GM21360 (cell line): ENCODE results near the gene IGFALS.

Experiments
- ATAC-seq: cut with Tn5 transposase; IDR thresholded peaks from one replicate; pipeline ENCODE4 v1.9.1; 2021; ENCODE audit warnings: mild to moderate bottlenecking, moderate library complexity; ENCODE audit not compliant: unreplicated experiment

IGFALS gene

DNA sequence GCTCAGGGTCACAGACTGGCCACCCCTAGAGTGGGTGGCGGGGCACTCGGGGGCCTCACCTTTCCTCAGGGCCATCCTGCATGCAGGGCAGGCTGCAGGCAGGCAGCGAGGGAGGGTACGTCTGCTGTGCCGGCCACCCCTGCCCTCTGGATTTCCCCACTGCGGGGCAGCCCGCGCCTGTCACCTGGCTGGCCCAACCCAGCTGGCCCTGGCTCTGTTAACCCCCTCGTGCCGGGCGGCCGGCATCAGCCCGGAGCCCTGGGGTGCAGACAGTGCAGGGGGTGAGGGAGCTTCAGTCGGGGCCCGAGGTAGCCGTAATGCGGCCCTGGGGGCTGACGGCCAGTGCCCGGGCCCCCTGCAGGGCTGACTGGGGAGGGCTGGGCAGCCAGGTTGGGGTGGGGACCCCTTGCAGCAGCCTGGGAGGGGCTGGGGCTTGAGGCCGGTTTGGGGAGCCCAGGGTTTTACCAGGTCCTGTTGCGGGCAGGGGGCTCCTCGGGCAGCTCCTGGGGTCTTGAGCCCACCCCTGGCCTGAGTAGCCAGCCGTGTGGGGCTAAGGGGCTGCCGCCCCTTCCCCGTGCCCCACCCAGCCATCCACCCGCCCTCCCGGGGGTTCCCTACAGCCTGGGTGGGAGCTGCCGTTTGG, at the start of gene IGFALS:
IGFALS (minus strand) TSS at position 128 of the 643 bp plus-strand sequence; CDS start at position 75, 53 bp downstream.
- ATAC-seq, result no peak

DNA sequence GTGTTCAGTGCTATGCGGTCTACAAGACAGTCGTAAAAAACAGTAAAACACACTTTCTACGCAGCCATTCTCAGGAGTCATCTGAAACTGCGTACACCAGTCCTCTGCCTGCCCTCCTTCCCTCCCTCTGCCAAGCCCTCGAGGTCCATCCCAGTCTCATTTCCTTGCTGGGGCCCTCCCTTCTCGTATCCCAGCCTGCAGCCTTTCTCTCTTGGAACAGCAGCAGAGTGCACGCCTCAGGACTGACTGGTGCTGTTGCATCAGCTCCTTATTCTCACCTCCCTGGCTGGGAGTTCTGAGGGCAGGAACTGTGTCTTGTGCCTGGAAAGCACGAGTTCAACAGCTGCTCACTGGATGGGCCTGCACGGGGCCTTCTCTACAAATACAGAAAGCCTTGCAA, 46.0 kb upstream of the IGFALS start:
- no peak for ATAC-seq

DNA sequence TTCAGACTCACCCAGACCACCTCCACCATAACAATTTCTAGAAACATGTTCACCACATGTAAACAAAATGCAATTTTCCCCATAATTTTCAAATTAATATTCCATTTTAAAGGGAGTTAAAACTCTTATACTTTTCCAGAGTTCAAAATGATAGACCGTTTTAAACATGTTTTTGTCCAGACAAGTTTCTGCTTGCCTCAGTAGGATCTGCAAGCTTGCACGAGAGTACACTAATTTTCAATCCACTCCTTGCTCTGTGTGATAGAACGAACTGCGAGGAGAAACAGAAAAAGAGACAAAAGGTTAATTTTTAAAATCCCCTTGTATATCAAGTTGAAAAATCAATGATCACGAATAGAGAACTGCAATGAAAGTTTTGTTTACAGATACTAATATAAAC, 40.6 kb upstream of the IGFALS start:
- ATAC-seq, result no peak

- no peak for ATAC-seq
Measured at GRCh38 chr16:1832838-1833454, 39.4 kb upstream of the IGFALS start.

DNA sequence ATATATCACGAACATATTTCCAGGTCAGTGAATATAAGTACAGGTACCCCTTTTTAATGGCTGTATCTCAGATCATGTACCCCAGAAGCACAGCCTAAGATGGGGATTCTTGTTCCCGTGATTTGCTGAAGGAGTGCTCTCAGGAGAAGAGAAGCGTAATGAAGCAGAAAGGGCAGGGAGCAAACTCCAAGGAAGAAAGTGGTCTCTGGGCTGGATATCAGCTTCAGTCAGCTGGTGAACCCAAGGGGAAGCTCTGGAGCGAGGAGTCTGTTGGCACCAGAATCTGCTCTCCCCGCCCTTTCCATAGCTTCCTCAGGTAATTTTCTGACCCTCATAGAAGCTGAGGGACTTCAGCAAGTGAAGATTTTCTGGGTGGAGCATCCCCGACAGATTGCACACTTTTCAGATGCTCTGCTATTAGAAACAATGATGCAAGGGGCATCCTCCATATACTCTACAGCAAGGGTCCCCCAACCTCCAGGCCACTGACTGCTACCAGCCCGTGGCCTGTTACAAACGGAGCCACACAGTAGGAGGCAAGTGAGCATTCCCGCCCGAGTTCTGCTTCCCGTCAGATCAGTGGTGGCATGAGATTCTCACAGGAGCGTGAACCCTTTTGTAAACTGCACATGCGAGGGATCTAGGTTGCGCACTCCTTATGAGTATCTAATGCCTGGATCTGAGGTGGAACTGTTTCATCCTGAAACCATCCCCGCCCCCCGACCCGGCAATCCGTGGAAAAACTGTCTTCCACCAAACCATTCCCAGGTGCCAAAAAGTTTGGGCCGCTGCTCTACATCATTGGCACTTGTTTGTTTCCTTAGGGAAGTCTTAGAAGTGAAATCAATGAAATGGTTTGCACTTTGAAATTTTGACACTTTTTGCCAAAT, 37.9 kb upstream of the IGFALS start:
- no peak for ATAC-seq

DNA sequence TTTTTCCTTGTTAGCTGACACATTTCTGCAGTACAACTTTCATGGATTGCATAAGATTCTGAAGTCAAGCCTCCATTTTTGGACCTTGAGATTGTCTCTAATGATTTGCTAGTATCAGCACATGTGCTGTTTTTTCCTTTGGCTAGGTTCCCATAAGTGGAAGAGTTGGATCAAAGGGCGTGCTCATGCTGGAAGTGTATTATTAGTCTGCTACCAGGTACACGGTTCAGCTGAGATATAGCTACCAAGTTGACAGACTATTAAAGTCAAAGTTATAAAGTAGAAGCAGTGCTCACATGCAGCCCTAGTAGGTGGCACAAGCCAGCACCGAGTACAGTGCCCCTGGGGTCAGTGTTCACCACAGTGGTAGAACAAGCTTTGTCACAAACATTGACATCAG, 36.7 kb upstream of the IGFALS start:
- no peak for ATAC-seq

DNA sequence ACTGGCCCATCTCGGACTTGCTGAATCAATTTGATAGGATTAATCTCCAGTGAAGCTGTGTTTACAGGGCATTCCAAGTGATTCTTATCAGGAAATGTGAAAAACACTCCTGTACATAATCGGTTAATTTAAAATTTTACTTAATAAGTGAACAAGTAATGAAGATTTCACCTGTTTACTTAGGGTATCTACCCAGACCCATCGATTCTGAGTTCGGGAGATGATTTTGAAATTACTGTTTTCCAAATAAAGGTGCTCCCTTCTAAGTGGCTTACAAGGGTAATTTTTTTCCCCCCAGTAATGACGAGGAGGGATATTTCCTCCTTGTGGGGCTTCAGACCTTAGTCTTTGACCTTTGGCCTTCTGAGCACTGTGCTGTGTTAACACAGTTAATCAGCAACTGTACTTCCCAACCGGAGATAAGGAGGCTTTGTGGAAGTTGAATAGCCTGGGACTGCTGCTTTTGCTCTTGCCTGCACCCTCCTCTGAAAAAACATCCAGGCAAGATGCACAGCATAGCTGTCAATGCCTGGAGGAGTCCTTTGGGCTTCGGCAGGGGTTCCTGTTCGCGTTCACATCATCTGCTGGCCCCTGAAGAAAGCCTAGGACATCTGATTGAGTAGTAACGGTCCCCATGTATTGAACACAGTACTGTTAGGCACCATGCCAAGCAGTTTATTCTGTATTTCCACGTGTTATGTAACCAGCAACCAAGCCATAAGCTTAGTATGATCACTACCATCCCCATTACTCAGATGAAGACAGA, 35.3 kb upstream of the IGFALS start:
- ATAC-seq, result no peak

DNA sequence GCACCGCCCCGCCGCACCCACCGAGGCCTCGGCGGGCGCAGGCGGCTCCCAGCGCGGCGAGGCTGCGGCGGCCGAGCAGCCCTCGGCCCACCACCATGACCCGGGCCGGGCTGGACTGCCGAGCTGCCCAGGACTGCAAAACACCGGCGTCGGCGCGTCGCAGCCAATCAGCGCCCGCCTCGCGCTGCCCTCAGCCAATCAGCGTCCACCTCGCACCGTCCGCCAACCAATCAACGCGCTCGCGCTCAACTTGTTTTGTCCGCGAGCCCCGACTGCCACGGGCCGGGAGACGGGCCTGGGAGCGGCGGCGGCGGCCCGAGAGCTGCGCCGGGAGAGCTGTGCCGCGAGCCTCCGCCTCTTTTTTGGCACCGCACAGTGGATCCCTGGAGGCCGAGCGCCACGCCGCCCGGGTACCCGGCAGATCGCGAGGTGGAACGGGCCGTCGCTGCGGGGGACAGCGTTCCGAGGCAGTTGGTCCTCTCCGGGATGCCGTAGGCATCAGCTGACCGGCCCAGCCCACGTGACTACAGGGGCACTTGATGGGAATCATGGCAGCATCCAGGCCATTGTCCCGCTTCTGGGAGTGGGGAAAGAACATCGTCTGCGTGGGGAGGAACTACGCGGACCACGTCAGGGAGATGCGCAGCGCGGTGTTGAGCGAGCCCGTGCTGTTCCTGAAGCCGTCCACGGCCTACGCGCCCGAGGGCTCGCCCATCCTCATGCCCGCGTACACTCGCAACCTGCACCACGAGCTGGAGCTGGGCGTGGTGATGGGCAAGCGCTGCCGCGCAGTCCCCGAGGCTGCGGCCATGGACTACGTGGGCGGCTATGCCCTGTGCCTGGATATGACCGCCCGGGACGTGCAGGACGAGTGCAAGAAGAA, 33.4 kb upstream of the IGFALS start, which contains the start of the genes FAHD1 and HAGH:
FAHD1 (plus strand) TSS at position 516 of the 883 bp plus-strand sequence; CDS start at position 549, 33 bp downstream.
HAGH (minus strand) TSS at position 135 of the 883 bp plus-strand sequence; CDS start at position 97, 38 bp downstream.
- ATAC-seq, result peak; percentile 76

GRCh38 chr16:1825864-1826690, 32.6 kb upstream of the IGFALS start:
- ATAC-seq, result peak; percentile 54

- ATAC-seq, result no peak
Measured at GRCh38 chr16:1825381-1825863, 31.9 kb upstream of the IGFALS start.

GRCh38 chr16:1823821-1824220, 30.3 kb upstream of the IGFALS start:
- no peak for ATAC-seq

- no peak for ATAC-seq
Measured at GRCh38 chr16:1822801-1823200, 29.3 kb upstream of the IGFALS start.

- no peak for ATAC-seq
Measured at GRCh38 chr16:1821861-1822611, 28.5 kb upstream of the IGFALS start.

DNA sequence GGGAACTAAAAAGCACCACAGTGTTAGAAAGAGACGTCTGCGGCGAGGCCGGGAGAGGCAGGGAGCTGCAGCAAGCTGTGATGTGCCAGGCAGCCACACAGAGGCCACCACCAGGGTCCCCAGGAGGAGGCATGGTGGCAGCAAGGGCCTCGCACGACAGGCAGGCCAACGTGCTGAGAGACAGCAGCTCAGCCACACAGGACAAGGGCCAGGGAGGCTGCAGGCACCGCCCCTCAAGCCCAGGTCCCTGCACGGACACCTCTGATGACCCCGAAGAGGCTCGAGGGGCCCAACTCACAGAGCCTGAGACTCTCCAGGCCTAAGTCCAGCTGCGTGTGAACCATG, 27.4 kb upstream of the IGFALS start:
- no peak for ATAC-seq

DNA sequence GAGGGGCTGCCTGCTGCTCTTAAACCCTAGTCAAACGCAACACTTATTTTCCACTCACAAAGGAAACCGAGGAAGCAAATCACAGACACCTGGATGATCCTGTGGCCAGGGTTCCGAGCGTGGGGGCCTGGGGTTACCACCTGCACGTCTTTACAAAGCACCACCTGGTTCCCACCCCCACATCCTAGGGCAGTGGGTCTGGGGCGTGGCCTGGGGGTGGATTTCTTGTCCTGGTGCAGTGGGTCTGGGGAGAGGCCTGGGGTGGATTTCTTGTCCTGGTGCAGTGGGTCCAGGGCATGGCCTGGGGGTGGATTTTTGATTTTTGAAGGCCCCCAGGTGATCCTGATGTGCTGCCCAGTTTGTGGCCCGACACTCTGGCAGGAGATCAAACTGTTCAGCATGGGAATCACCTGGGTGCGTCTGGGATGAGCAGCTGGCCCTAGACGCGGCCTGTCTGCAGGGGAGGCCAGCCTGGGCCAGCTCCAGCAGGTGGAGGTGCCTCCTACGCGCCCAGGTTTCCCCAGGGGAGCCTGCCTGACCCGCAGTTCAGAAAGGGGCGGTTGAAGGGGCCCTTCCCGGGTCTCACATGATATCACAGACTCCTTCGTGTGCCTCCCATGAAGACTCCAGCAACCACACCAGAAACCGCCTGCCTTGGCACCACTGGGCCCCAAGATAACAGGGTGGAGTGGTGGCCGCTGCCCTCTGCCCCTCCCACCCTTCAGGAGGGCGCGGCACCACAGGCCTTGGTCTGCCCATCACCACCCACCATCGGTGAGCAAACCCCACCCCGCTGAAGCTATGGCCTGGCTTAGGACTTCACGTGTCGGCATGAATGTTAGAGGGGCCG, 26.8 kb upstream of the IGFALS start:
- no peak for ATAC-seq

DNA sequence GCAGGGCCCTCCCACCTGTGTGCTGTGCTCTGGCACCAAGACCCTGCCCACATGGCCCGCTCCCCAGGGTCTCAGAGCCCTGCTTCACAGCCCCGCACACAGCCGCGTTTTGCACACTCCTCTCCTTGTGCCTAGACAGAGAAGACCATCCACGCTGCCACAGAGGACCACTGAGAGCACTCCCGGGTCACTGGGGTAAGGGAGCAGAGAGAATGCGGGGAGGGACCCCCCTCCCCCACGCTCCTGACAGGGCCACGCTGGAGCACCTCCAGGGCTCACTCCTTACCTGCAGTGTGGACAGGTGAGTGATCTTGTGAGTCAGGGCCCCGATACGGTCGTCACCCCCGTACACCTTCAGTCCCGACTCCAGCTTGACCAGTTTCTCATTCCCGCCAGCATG, 26.1 kb upstream of the IGFALS start:
- ATAC-seq, result no peak

GRCh38 chr16:1818873-1819525, 25.5 kb upstream of the IGFALS start:
- ATAC-seq, result no peak
